H1 (cell line): Measurements from ENCODE around the gene RNF151. TPM values are rescaled to one million over a fixed set of nuclear protein-coding genes. Genes with fewer than 3 reads are reported as not detected.

Experiments used
- CTCF ChIA-PET: fragments of 300-600 bp; sonication (Branson Sonifier 250); formaldehyde crosslinking; loops from one replicate; lab custom pipeline; 2021; ENCODE audit not compliant: partially characterized antibody; lab: Charles Lee
- POLR2A ChIA-PET: fragments of 300-600 bp; sonication (Branson Sonifier 250); formaldehyde crosslinking; loops from one replicate; lab custom pipeline; 2021; ENCODE audit warnings: inconsistent platforms; ENCODE audit not compliant: partially characterized antibody; lab: Charles Lee
- DNase-seq, 2 experiments: peaks; one replicate each; pipeline versions ENCODE4 v3.0.0 to v3.0.0-alpha.2; 2010 to 2022; ENCODE audit warnings: low spot score in 2 of 2, low read depth in 1 of 2, mixed read lengths in 1 of 2
- FAIRE-seq: peaks from 2 replicates; lab custom pipeline; 2011; peaks lifted over from hg19 to GRCh38; lab: Jason Lieb, UNC
- H2AFZ ChIP-seq: 2 replicates; pipeline ENCODE4 v1.8.1; 2012; ENCODE audit warnings: low read length, inconsistent platforms
- H2AK5ac ChIP-seq: 2 replicates; pipeline ENCODE4 v1.6.1; 2013; ENCODE audit warnings: low read depth, low read length
- H2BK120ac ChIP-seq: replicated peaks from 2 replicates; pipeline ENCODE3; 2013; ENCODE audit warnings: low read depth, low read length, inconsistent platforms
- H2BK12ac ChIP-seq: 2 replicates; pipeline ENCODE4 v1.6.1; 2013; ENCODE audit warnings: low read depth, low read length
- H2BK15ac ChIP-seq: 2 replicates; pipeline ENCODE4 v1.6.1; 2013; ENCODE audit warnings: low read length
- H2BK20ac ChIP-seq: 2 replicates; pipeline ENCODE4 v1.6.1; 2013; ENCODE audit warnings: low read length
- H2BK5ac ChIP-seq: 2 replicates; pipeline ENCODE4 v1.6.1; 2013; ENCODE audit warnings: low read depth, low read length
- H3K14ac ChIP-seq: 2 replicates; pipeline ENCODE4 v1.6.1; 2013; ENCODE audit warnings: inconsistent platforms; ENCODE audit not compliant: insufficient read length
- H3K18ac ChIP-seq: 2 replicates; pipeline ENCODE4 v1.6.1; 2013; ENCODE audit warnings: low read length; ENCODE audit errors: extremely low read depth
- H3K23ac ChIP-seq: 2 replicates; pipeline ENCODE4 v1.6.1; 2013; ENCODE audit warnings: inconsistent platforms; ENCODE audit not compliant: insufficient read length
- H3K23me2 ChIP-seq: 2 replicates; pipeline ENCODE4 v1.6.1; 2013; ENCODE audit warnings: low read depth, low read length
- H3K27ac ChIP-seq: 2 replicates; pipeline ENCODE4 v1.6.1; 2011; ENCODE audit warnings: low read depth, low read length, inconsistent platforms
- H3K27me3 ChIP-seq, 4 experiments: replicated peaks in 1 of 4; 1 replicate in 1 of 4; 2 replicates in 3 of 4; pipeline versions ENCODE4 v1.6.1 to v1.8.1; 2011 to 2013; ENCODE audit warnings: low read length in 3 of 4, mild to moderate bottlenecking in 3 of 4, inconsistent platforms in 2 of 4, mixed read lengths in 2 of 4, moderate library complexity in 1 of 4; ENCODE audit not compliant: control insufficient read depth in 3 of 4, insufficient read depth in 3 of 4; ENCODE audit errors: extremely low read depth in 1 of 4
- H3K36me3 ChIP-seq, 4 experiments: 2 replicates each; pipeline versions ENCODE4 v1.6.1 to v1.8.1; 2011 to 2013; ENCODE audit warnings: mild to moderate bottlenecking in 4 of 4, low read length in 3 of 4, moderate library complexity in 2 of 4, control low read depth in 1 of 4, inconsistent platforms in 1 of 4; ENCODE audit not compliant: insufficient read depth in 4 of 4, control insufficient read depth in 2 of 4
- H3K4ac ChIP-seq: replicated peaks from 2 replicates; pipeline ENCODE3; 2013; ENCODE audit warnings: low read length, low read depth, mixed read lengths, inconsistent platforms; ENCODE audit not compliant: insufficient read length
- H3K4me1 ChIP-seq, 4 experiments: replicated peaks in 1 of 4; 1 replicate in 1 of 4; 2 replicates in 3 of 4; pipeline versions ENCODE4 v1.6.1 to v1.8.1; 2011 to 2013; ENCODE audit warnings: low read length in 3 of 4, inconsistent platforms in 2 of 4, mixed read lengths in 1 of 4; ENCODE audit not compliant: insufficient read depth in 4 of 4, control insufficient read depth in 3 of 4
- H3K4me2 ChIP-seq, 2 experiments: 2 replicates each; pipeline versions ENCODE4 v1.6.1 to v1.8.1; 2011 to 2013; ENCODE audit warnings: low read depth in 2 of 2, low read length in 2 of 2, control low read depth in 1 of 2, inconsistent platforms in 1 of 2, mild to moderate bottlenecking in 1 of 2; ENCODE audit not compliant: insufficient read depth in 1 of 2
- H3K4me3 ChIP-seq, 4 experiments: fragments of 200-600, 300-600 bp in 1 of 4; sonication (generic), shearing (Covaris generic), sonication (Bioruptor Twin) in 1 of 4; 2 replicates each; pipeline versions ENCODE4 v1.5.1 to v1.8.1; 2011 to 2016; ENCODE audit warnings: low read length in 4 of 4, low read depth in 3 of 4, control low read depth in 2 of 4, inconsistent platforms in 2 of 4, mild to moderate bottlenecking in 2 of 4, mixed read lengths in 1 of 4, moderate library complexity in 1 of 4; ENCODE audit not compliant: insufficient read depth in 2 of 4; ENCODE audit errors: extremely low read depth in 1 of 4
- H3K56ac ChIP-seq: replicated peaks from 2 replicates; pipeline ENCODE3; 2013; ENCODE audit warnings: low read depth, mild to moderate bottlenecking, mixed read lengths, low read length, inconsistent platforms; ENCODE audit not compliant: insufficient read length
- H3K79me1 ChIP-seq: 2 replicates; pipeline ENCODE4 v1.6.1; 2013; ENCODE audit warnings: low read depth, low read length, control low read depth
- H3K79me2 ChIP-seq, 2 experiments: 2 replicates each; pipeline versions ENCODE4 v1.6.1 to v1.8.1; 2012 to 2013; ENCODE audit warnings: low read length in 2 of 2, mild to moderate bottlenecking in 2 of 2, inconsistent platforms in 1 of 2; ENCODE audit not compliant: insufficient read depth in 2 of 2, control insufficient read depth in 1 of 2
- H3K9ac ChIP-seq, 4 experiments: replicated peaks in 1 of 4; 1 replicate in 1 of 4; 2 replicates in 3 of 4; pipeline versions ENCODE4 v1.6.1 to v1.8.1; 2011 to 2013; ENCODE audit warnings: low read depth in 3 of 4, low read length in 3 of 4, control low read depth in 2 of 4, mild to moderate bottlenecking in 2 of 4, moderate library complexity in 2 of 4, inconsistent platforms in 1 of 4; ENCODE audit errors: extremely low read depth in 1 of 4
- H3K9me3 ChIP-seq, 2 experiments: 2 replicates each; pipeline versions ENCODE4 v1.6.1 to v1.8.1; 2012 to 2013; ENCODE audit warnings: mild to moderate bottlenecking in 2 of 2, moderate library complexity in 2 of 2, control low read depth in 1 of 2, inconsistent platforms in 1 of 2, low read depth in 1 of 2, low read length in 1 of 2, mixed read lengths in 1 of 2; ENCODE audit not compliant: insufficient read depth in 2 of 2
- H4K20me1 ChIP-seq, 2 experiments: replicated peaks in 1 of 2; 2 replicates each; pipeline versions ENCODE3 to v1.8.1; 2011 to 2013; ENCODE audit warnings: inconsistent platforms in 2 of 2, low read length in 2 of 2, mild to moderate bottlenecking in 1 of 2; ENCODE audit not compliant: insufficient read depth in 2 of 2, control insufficient read depth in 1 of 2
- H4K5ac ChIP-seq: 2 replicates; pipeline ENCODE4 v1.6.1; 2013; ENCODE audit warnings: low read length, low read depth, mixed read lengths, inconsistent platforms; ENCODE audit not compliant: insufficient read length
- H4K8ac ChIP-seq: 2 replicates; pipeline ENCODE4 v1.8.0; 2013; ENCODE audit warnings: mild to moderate bottlenecking, moderate library complexity, low read length, inconsistent platforms; ENCODE audit not compliant: insufficient read depth; ENCODE audit errors: extremely low read depth
- H4K91ac ChIP-seq: replicated peaks from 2 replicates; pipeline ENCODE3; 2013; ENCODE audit warnings: low read length, mixed read lengths, inconsistent platforms; ENCODE audit not compliant: insufficient read length
- CEBPB ChIP-seq: IDR thresholded peaks from 2 replicates; pipeline ENCODE4 v1.6.1; 2012; ENCODE audit warnings: low read depth, low read length
- GTF2F1 ChIP-seq: IDR thresholded peaks from 2 replicates; pipeline ENCODE4 v1.6.1; 2012; ENCODE audit warnings: low read depth, low read length, improper control_type of control experiment, borderline replicate concordance
- JUND ChIP-seq: IDR thresholded peaks from 2 replicates; pipeline ENCODE4 v1.6.1; 2011; ENCODE audit warnings: mild to moderate bottlenecking, improper control_type of control experiment, low read length
- MAFK ChIP-seq: IDR thresholded peaks from 2 replicates; pipeline ENCODE4 v1.6.1; 2012; ENCODE audit warnings: low read depth, mild to moderate bottlenecking, improper control_type of control experiment, low read length
- NANOG ChIP-seq: IDR thresholded peaks from 2 replicates; pipeline ENCODE4 v1.6.1; 2011; ENCODE audit warnings: low read length, low read depth, mild to moderate bottlenecking, inconsistent platforms; ENCODE audit not compliant: insufficient read depth, poor library complexity, severe bottlenecking
- POLR2AphosphoS5 ChIP-seq: IDR thresholded peaks from 2 replicates; pipeline ENCODE4 v1.6.1; 2011; ENCODE audit warnings: low read depth, low read length
- TAF1 ChIP-seq: IDR thresholded peaks from 2 replicates; pipeline ENCODE4 v1.6.1; 2011; ENCODE audit warnings: mild to moderate bottlenecking, low read depth, low read length
- ZNF274 ChIP-seq: IDR thresholded peaks from 2 replicates; pipeline ENCODE4 v1.7.0; 2012; ENCODE audit warnings: low read length, borderline replicate concordance; ENCODE audit errors: extremely low read depth
- WGBS, 2 experiments: shearing (Covaris generic) in 1 of 2; methylation state at CpG; one replicate each; pipeline versions ENCODE4 v1.1.6 to v1.1.7; 2013 to 2015; ENCODE audit warnings: low lambda C conversion rate in 2 of 2, mixed read lengths in 2 of 2, inconsistent platforms in 1 of 2, low coverage in 1 of 2, missing lambda C conversion rate in 1 of 2; ENCODE audit not compliant: insufficient replicate concordance in 2 of 2, insufficient coverage in 1 of 2, insufficient read length in 1 of 2; ENCODE audit errors: extremely low coverage in 1 of 2, missing lambda C conversion rate in 1 of 2; 5-methylcytosine and 5-hydroxymethylcytosine counted together
- polyA plus RNA-seq, 7 experiments: library from polyadenylated mRNA; depleted of rRNA in 3 of 7; stranded (reverse) in 5 of 7; unstranded in 2 of 7; fragments of >200 nt in 5 of 7; fragments of 200-250 nt in 2 of 7; gene quantifications; 1 replicate in 5 of 7; 2 replicates in 1 of 7; 4 replicates in 1 of 7; pipeline versions ENCODE4 v1.2.1 to v1.2.3, GENCODE V29; 2011 to 2013; ENCODE audit warnings: missing spikeins in 2 of 7, mixed read lengths in 2 of 7
- total RNA-seq: library from RNA; stranded (reverse); fragmentation: NEBNext Ultra II Directional; extraction: Animal tissue kit (Norgen Biotek cat#: 25700); gene quantifications from 2 replicates; pipeline ENCODE4 v1.2.1, GENCODE V29; 2021
- TF ChIP-seq, protein P1 (sequence below), 3 experiments: IDR thresholded peaks; 1 replicate in 2 of 3; 2 replicates in 1 of 3; pipeline versions ENCODE4 v1.5.1 to v1.6.1; 2011; ENCODE audit warnings: low read length in 3 of 3, mild to moderate bottlenecking in 3 of 3, inconsistent platforms in 2 of 3, low read depth in 1 of 3, moderate library complexity in 1 of 3; ENCODE audit not compliant: insufficient read depth in 1 of 3; ENCODE audit errors: control extremely low read depth in 1 of 3

RNF151 gene
- total and polyA plus RNA-seq, 2 of the 8 experiments (the other 6 are each of a cell fraction or from before 2014, with no cell fraction given): not detected

DNA sequence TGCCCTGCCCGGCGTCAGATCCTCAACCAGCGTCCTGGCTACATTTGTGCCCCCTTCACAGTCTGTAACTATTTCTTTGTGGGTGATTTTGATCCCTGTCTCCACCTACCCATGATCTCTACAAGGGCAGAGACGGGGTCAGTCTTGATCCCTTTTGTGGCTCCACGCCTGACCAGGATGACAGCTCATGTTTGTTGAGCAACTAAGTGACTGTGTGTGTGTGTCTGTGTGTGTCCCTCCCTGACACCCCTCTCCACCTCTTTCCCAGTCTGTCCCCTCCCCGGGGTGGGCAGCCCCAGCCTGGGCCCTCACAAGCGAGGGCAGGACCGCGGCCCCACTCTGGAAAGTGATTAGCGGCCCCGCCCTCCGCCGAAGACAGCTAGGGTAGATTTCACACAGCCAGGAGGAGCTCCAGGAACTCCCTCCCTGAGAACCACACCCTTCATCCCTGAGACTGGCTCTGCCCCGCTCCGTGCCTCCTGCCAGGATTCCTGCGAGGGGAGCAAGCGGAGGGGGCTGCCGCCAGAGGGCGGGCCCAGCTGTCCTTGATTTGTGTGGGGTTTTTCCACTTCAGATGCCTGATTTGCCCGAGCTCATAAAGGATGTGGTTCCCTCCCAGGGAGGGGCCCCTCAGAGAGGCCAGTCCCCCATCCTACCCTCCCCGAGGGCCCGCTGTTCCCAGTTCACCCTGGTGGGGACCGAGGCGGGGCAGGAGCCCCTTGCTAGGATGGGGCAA is 43.2 kb upstream of the RNF151 start:
- Histone ChIP-seq H4K5ac (no peak overlapping the region), H3K56ac (no peak overlapping the region), H3K27ac (no peak overlapping the region), H3K36me3 (no peaks in the 10 kb centered on the region), H3K18ac (peak overlapping the region; percentile 32), H2BK15ac (no peak overlapping the region), H3K23me2 (peaks cover 6% of the 10 kb centered on the region; the same call in 1 of the 2 replicates), H3K4ac (no peak overlapping the region), H4K20me1 (peaks cover 0 to 4% of the 10 kb centered on the region in 2 experiments), H2AFZ (0 out of 2 replicates have a peak overlapping the region, but pooled peaks have one; percentile 28), H2BK12ac (0 out of 2 replicates have a peak overlapping the region, but pooled peaks have one; percentile 63), H2BK20ac (no peak overlapping the region), H3K79me1 (no peaks in the 10 kb centered on the region), H3K4me1 (peaks cover 4 to 23% (median 15%) of the 10 kb centered on the region in 4 experiments), H3K14ac (no peak overlapping the region), H3K9me3 (no peaks in the 10 kb centered on the region), H3K4me3 (peak overlapping the region in 1 of 4 experiments; percentile 47; a peak in 4 of 8 replicates), H3K27me3 (peaks cover 23 to 62% (median 45%) of the 10 kb centered on the region in 4 experiments), H3K23ac (no peak overlapping the region), H3K4me2 (peak overlapping the region; percentile 16 to 56), H3K79me2 (no peaks in the 10 kb centered on the region), H3K9ac (no peak overlapping the region), H4K91ac (peak overlapping the region; percentile 40), H2BK120ac (no peak overlapping the region), H2BK5ac (peak overlapping the region; percentile 71; the same call in 1 of the 2 replicates), H2AK5ac (no peak overlapping the region), H4K8ac (peak overlapping the region; percentile 71; the same call in 1 of the 2 replicates)
- DNase-seq: peak; percentile 49 to 86
- ChIA-PET POLR2A (interaction anchor here (0.7 to 2.1 kb wide), 13 partner anchors 9 to 141 kb away, joined by 3 to 18 read pairs (median 4); partner anchors contain the start of genes MSRB1, NUBP2, RNF151 and RPS2), CTCF (interaction anchor here (0.5 to 2.8 kb wide), 23 partner anchors 9 to 452 kb away, joined by 3 to 21 read pairs (median 4); partner anchors contain the start of genes MEIOB, RNF151, RPL3L and RPS2)
- WGBS, 2 experiments: 20% methylated on average over 23 of the region's 24 CpGs; no CpG with 5 or more reads in 1 of the 2 experiments
- no peak for FAIRE-seq
- TF ChIP-seq ZNF274: no peak
- no peak for TF ChIP-seq NANOG
- TF ChIP-seq TAF1: no peak
- no peak for TF ChIP-seq CEBPB
- no peak for TF ChIP-seq POLR2AphosphoS5
- TF ChIP-seq MAFK: no peak
- no peak for TF ChIP-seq GTF2F1
- TF ChIP-seq, protein P1, sequence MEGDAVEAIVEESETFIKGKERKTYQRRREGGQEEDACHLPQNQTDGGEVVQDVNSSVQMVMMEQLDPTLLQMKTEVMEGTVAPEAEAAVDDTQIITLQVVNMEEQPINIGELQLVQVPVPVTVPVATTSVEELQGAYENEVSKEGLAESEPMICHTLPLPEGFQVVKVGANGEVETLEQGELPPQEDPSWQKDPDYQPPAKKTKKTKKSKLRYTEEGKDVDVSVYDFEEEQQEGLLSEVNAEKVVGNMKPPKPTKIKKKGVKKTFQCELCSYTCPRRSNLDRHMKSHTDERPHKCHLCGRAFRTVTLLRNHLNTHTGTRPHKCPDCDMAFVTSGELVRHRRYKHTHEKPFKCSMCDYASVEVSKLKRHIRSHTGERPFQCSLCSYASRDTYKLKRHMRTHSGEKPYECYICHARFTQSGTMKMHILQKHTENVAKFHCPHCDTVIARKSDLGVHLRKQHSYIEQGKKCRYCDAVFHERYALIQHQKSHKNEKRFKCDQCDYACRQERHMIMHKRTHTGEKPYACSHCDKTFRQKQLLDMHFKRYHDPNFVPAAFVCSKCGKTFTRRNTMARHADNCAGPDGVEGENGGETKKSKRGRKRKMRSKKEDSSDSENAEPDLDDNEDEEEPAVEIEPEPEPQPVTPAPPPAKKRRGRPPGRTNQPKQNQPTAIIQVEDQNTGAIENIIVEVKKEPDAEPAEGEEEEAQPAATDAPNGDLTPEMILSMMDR (IDR thresholded peaks at IDR 0.05; ENCODE audit: control extremely low read depth in 1 of 3, insufficient read depth in 1 of 3, low read depth in 1 of 3, low read length in 3 of 3): peak; percentile 56 to 66 (median 59)
- TF ChIP-seq JUND: no peak
